Osteoblast (primary cell): ENCODE measurements around the gene ANKLE1. TPM values are rescaled to one million over a fixed set of nuclear protein-coding genes. Genes with fewer than 3 reads are reported as not detected.
A peak's percentile ranks its signal among the peaks of the same experiment; 100 is the strongest.

ENCODE experiments used
- DNase-seq: peaks from one replicate; pipeline ENCODE4 v3.0.0; 2011; ENCODE audit warnings: low spot score, mixed read lengths; ENCODE audit not compliant: insufficient read length; ENCODE audit errors: missing footprints
- H2AFZ ChIP-seq: 2 replicates; pipeline ENCODE4 v1.6.0; 2011; ENCODE audit warnings: mild to moderate bottlenecking, low read length
- H3K27ac ChIP-seq: 2 replicates; pipeline ENCODE4 v1.5.1; 2011; ENCODE audit warnings: mild to moderate bottlenecking, low read depth, low read length, moderate library complexity
- H3K27me3 ChIP-seq: 2 replicates; pipeline ENCODE4 v1.6.0; 2012; ENCODE audit warnings: mild to moderate bottlenecking, control low read depth, inconsistent platforms, low read length, moderate library complexity; ENCODE audit not compliant: insufficient read depth
- H3K36me3 ChIP-seq: 2 replicates; pipeline ENCODE4 v1.5.1; 2011; ENCODE audit warnings: mild to moderate bottlenecking, low read length, control low read depth, moderate library complexity; ENCODE audit not compliant: insufficient read depth
- H3K4me1 ChIP-seq: 2 replicates; pipeline ENCODE4 v1.5.1; 2011; ENCODE audit warnings: mild to moderate bottlenecking, low read length, control low read depth, moderate library complexity; ENCODE audit not compliant: insufficient read depth
- H3K4me2 ChIP-seq: 2 replicates; pipeline ENCODE4 v1.6.0; 2011; ENCODE audit warnings: mild to moderate bottlenecking, low read length; ENCODE audit not compliant: insufficient read depth
- H3K4me3 ChIP-seq: fragments of 200-600 bp; sonication (generic); 3 replicates; pipeline ENCODE4 v1.5.1; 2012; ENCODE audit warnings: mild to moderate bottlenecking, low read length, inconsistent platforms; ENCODE audit not compliant: insufficient read depth
- H3K79me2 ChIP-seq: 2 replicates; pipeline ENCODE4 v1.6.0; 2012; ENCODE audit warnings: mild to moderate bottlenecking, low read length, control low read depth, inconsistent platforms; ENCODE audit not compliant: insufficient read depth
- H3K9me3 ChIP-seq: 2 replicates; pipeline ENCODE4 v1.5.1; 2011; ENCODE audit warnings: low read depth, low read length, control low read depth
- H4K20me1 ChIP-seq: 2 replicates; pipeline ENCODE4 v1.6.0; 2012; ENCODE audit warnings: mild to moderate bottlenecking, low read length, control low read depth; ENCODE audit not compliant: insufficient read depth
- CTCF ChIP-seq: IDR thresholded peaks from 2 replicates; pipeline ENCODE4 v1.5.1; 2011; ENCODE audit warnings: mild to moderate bottlenecking, low read depth, low read length, moderate library complexity; ENCODE audit errors: extremely low read depth
- total RNA-seq: library from RNA; depleted of rRNA; stranded (reverse); fragments of >200 nt; gene quantifications from 2 replicates; pipeline ENCODE4 v1.2.3, GENCODE V29; 2012

Gene ANKLE1
- total RNA-seq, 1 donor, result not detected

DNA sequence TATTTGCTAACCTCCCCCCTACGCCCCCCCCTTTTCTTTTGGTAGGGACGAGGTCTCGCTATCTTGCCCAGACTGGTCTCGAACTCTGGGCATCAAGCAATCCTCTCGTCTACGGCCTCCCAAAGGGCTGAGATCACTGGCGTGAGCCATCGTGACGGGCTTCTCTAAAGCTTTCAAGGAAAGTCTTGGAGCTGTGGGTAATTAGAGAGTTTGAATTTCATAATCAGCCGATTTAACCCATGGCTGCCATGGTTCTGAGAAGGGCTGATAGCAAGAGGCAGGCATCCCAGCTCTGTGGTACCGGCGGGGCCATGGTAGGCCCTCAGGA lies 22.2 kb downstream of the ANKLE1 start:
- no peak for DNase-seq
- Histone ChIP-seq H3K79me2 (peaks cover 13% of the 10 kb centered on the region), H3K27me3 (no peaks in the 10 kb centered on the region), H3K9me3 (no peaks in the 10 kb centered on the region), H3K27ac (peak overlapping the region; percentile 45), H3K4me1 (peaks cover 31% of the 10 kb centered on the region), H3K36me3 (no peaks in the 10 kb centered on the region), H3K4me3 (peak overlapping the region; percentile 83), H4K20me1 (no peaks in the 10 kb centered on the region), H2AFZ (peak overlapping the region; percentile 92), H3K4me2 (peak overlapping the region; percentile 83)
- no peak for TF ChIP-seq CTCF

DNA sequence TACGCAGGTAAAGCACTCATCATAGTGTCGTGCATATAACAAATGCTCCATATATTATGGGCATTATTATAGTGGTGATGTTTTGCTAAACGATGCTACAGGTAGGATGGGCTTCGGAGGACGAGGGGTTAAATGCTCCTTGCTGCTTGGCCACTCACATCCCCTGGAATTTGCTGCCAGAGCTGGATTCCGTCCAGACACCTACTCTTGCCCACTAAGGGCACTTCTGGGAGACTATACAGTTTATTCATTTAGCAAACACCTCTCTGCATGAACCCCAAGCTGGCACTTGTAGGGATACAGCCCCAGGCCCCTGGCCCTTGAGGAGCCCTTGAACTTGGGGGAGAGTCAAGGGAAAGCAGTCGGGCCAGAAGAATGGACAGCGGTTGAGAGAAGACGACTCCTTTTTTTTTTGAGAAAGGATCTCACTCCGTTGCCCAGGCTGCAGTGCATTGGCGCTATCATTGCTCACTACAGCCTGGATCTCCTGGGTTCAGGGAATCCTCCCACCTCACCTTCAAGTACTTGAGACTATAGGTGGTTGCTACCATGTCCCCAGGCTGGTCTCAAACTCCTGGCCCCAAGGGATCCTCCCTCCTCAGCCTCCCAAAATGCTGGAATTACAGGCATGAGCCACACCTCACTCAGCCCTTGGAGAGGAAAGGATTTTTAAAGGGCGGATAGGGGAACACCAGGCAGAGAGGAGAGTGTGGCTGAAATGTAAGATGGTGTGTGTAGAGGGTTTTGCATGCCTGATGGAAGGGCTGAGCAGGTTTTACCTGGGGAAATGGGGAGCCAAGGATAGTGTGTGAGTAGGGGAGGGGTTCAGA lies 22.9 kb downstream of the ANKLE1 start:
- Histone ChIP-seq H3K4me3 (peak overlapping the region; percentile 99), H3K27me3 (no peaks in the 10 kb centered on the region), H3K79me2 (peaks cover 16% of the 10 kb centered on the region), H3K9me3 (no peaks in the 10 kb centered on the region), H3K4me2 (peak overlapping the region; percentile 88), H4K20me1 (no peaks in the 10 kb centered on the region), H3K4me1 (peaks cover 31% of the 10 kb centered on the region), H3K36me3 (no peaks in the 10 kb centered on the region), H2AFZ (no peak overlapping the region), H3K27ac (no peak overlapping the region)
- peak; percentile 21 for DNase-seq
- TF ChIP-seq CTCF, result no peak

DNA sequence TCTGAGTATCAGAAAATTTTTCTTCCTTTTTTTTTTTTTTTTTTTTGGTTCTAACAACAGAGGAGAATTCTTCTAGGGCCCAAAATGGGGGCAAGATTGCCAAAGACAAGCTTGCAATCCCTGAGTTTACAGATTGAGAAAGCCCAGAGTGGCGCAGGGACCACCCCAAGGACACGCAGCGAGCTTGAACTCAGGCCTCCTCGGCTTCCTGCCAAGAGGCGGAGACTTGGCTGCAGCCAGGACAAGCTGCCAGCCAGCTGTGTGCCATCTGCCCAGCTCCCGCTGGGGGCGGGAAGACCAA lies 23.5 kb downstream of the ANKLE1 start:
- peaks cover 35% of the 10 kb centered on the region for H3K4me1 ChIP-seq
- no peak overlapping the region for H3K27ac ChIP-seq
- peak overlapping the region; percentile 99 for H3K4me3 ChIP-seq
- peak overlapping the region; percentile 88 for H3K4me2 ChIP-seq
- H3K79me2 ChIP-seq, result peaks cover 21% of the 10 kb centered on the region
- no peak for TF ChIP-seq CTCF
- peaks cover 2% of the 10 kb centered on the region for H4K20me1 ChIP-seq
- H3K9me3 ChIP-seq, result no peaks in the 10 kb centered on the region
- DNase-seq, result no peak
- H2AFZ ChIP-seq, result peak overlapping the region; percentile 99
- no peaks in the 10 kb centered on the region for H3K36me3 ChIP-seq
- no peaks in the 10 kb centered on the region for H3K27me3 ChIP-seq

- peak within 1 kb of the TSS; percentile 99 for H2AFZ ChIP-seq
- no peaks in the 10 kb centered on the region for H3K36me3 ChIP-seq
- TF ChIP-seq CTCF, result peak; percentile 70
- H4K20me1 ChIP-seq, result peaks cover 7% of the 10 kb centered on the region
- H3K4me2 ChIP-seq, result peak within 1 kb of the TSS; percentile 88
- H3K79me2 ChIP-seq, result peaks cover 27% of the 10 kb centered on the region
- peak within 1 kb of the TSS; percentile 68 for H3K27ac ChIP-seq
- peak within 1 kb of the TSS; percentile 99 for H3K4me3 ChIP-seq
- H3K9me3 ChIP-seq, result no peaks in the 10 kb centered on the region
- no peaks in the 10 kb centered on the region for H3K27me3 ChIP-seq
- peak; percentile 98 for DNase-seq
- peaks cover 41% of the 10 kb centered on the region for H3K4me1 ChIP-seq
These were observed 24.0 kb downstream of the ANKLE1 start, which contains the start of gene MRPL34 for GRCh38 chr19:17305517-17306284. MRPL34 (plus strand) TSS chr19:17305872; CDS start chr19:17305893, 21 bp downstream.
